Mammary epithelial cell (primary cell): Measurements from ENCODE around the gene TTC33.

ENCODE experiments used
- CTCF ChIP-seq, 2 donors: IDR thresholded peaks in 1 of 2; conservative IDR thresholded peaks in 1 of 2; 2 replicates each; pipeline ENCODE4 v1.5.1; 2011 to 2012; ENCODE audit warnings: inconsistent platforms in 2 of 2, low read length in 2 of 2, mild to moderate bottlenecking in 2 of 2, control low read depth in 1 of 2, low read depth in 1 of 2; ENCODE audit not compliant: insufficient read depth in 1 of 2; ENCODE audit errors: extremely low read depth in 1 of 2
- EZH2 ChIP-seq: IDR thresholded peaks from 2 replicates; pipeline ENCODE4 v1.6.1; 2012; ENCODE audit warnings: low read length, inconsistent platforms, borderline replicate concordance

DNA sequence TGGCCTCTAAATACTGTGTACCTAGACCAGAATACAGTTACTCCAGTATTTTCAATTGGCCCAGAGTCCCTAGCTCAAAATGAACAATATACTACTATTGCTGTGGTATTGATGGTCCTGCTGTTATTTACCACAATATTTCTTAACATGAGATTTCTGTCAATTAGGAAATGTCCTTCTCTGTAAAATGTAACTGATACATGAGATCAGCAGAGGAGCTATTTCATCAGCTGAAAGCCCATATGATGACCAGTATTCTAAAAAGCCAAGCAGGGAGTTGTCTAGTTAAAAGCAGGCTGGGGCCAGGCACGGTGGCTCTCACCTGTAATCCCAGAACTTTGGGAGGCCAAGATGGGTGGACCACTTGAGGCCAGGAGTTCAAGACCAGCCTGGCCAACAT lies 263.7 kb downstream of the TTC33 start:
- no peak for TF ChIP-seq CTCF (conservative IDR thresholded peaks at IDR 0.05 in 1 of 2, IDR thresholded peaks at IDR 0.05 in 1 of 2; ENCODE audit: extremely low read depth in 1 of 2, insufficient read depth in 1 of 2, low read depth in 1 of 2, low read length in 2 of 2)
- TF ChIP-seq EZH2, result no peak
